Uterus (tissue), 4 donors: Measurements from ENCODE around the gene UBE2H. TPM values are rescaled to one million over a fixed set of nuclear protein-coding genes. Genes with fewer than 3 reads are reported as not detected.

Experiments
- DNase-seq, 2 donors: peaks; one replicate each; pipeline ENCODE4 v3.0.0-alpha.2; 2019 to 2020
- H3K27ac ChIP-seq, 2 donors: fragments of 200-600 bp; sonication (generic); 1 replicate in 1 of 2; 2 replicates in 1 of 2; pipeline ENCODE4 v1.5.1; 2016 to 2018
- H3K27me3 ChIP-seq, 2 donors: fragments of 200-600 bp; sonication (generic); one replicate each; pipeline ENCODE4 v1.5.1; 2018 to 2019; ENCODE audit warnings: control low read depth in 1 of 2
- H3K36me3 ChIP-seq, 2 donors: fragments of 200-600 bp; sonication (generic); one replicate each; pipeline ENCODE4 v1.5.1; 2019; ENCODE audit warnings: control low read depth in 1 of 2
- H3K4me1 ChIP-seq, 2 donors: fragments of 200-600 bp; sonication (generic); one replicate each; pipeline ENCODE4 v1.5.1; 2018 to 2019; ENCODE audit warnings: control low read depth in 1 of 2
- H3K4me3 ChIP-seq, 2 donors: fragments of 200-600 bp; sonication (generic); 1 replicate in 1 of 2; 2 replicates in 1 of 2; pipeline ENCODE4 v1.5.1; 2018 to 2019; ENCODE audit warnings: mild to moderate bottlenecking in 1 of 2
- H3K9me3 ChIP-seq, 2 donors: fragments of 200-600 bp; sonication (generic); one replicate each; pipeline ENCODE4 v1.5.1; 2019; ENCODE audit warnings: control low read depth in 1 of 2
- POLR2A ChIP-seq, 2 donors: fragments of 450-650 bp; IDR thresholded peaks; one replicate each; pipeline ENCODE4 v1.6.1; 2016; ENCODE audit warnings: antibody characterized with exemption in 2 of 2, mild to moderate bottlenecking in 1 of 2, moderate library complexity in 1 of 2
- intact Hi-C: fragments of 100-400 bp; cut with DNase I; formaldehyde crosslinking; loops from one replicate; pipeline ENCODE4 v1.15.1; 2023; ENCODE audit warnings: low total_unique reads
- total RNA-seq, 4 donors: library from RNA; depleted of rRNA in 3 of 4; stranded (reverse); fragments of >200 nt in 3 of 4; gene quantifications; one replicate each; pipeline versions ENCODE4 v1.1.0 to v1.2.4, GENCODE V29; 2014 to 2023
- TF ChIP-seq, protein P1 (sequence below), 4 experiments: fragments of 200-600 bp in 2 of 4; fragments of 450-650 bp in 2 of 4; sonication (generic) in 2 of 4; IDR thresholded peaks; one replicate each; pipeline ENCODE4 v1.5.1; 2016 to 2019; ENCODE audit warnings: antibody characterized with exemption in 4 of 4, mild to moderate bottlenecking in 2 of 4, moderate library complexity in 1 of 4
- donor health status: DM: yes; HTN: yes; CAD: no.

UBE2H gene
- total RNA-seq, 4 donors from 2014 or later: 35.4 to 99.8 (median 53.1) TPM

DNA sequence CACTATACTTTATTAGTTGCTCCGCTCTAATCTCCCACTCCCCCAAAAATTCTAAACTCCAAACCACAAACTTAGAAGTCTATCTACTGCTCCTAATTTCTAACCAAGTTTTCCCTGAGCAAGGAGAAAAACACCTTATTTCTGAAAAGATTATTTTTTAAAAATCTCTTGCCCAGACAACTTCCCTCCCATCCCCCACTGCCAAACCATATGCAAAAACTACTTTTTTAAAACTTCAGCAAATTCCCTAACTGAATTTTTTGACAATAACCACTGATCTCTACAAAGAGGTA is 1.9 kb downstream of the UBE2H start:
- Histone ChIP-seq H3K27me3 (no peaks in the 10 kb centered on the region), H3K36me3 (no peaks in the 10 kb centered on the region), H3K9me3 (no peaks in the 10 kb centered on the region), H3K27ac (peak overlapping the region; percentile 92 to 96), H3K4me3 (peak overlapping the region; percentile 63 to 74), H3K4me1 (peaks cover 5 to 6% of the 10 kb centered on the region in 2 donors)
- DNase-seq: no peak
- intact Hi-C loops: loop anchor here (5.0 kb wide), 1 partner anchor 124 kb away; no protein-coding TSS in a partner anchor
- TF ChIP-seq, protein P1, sequence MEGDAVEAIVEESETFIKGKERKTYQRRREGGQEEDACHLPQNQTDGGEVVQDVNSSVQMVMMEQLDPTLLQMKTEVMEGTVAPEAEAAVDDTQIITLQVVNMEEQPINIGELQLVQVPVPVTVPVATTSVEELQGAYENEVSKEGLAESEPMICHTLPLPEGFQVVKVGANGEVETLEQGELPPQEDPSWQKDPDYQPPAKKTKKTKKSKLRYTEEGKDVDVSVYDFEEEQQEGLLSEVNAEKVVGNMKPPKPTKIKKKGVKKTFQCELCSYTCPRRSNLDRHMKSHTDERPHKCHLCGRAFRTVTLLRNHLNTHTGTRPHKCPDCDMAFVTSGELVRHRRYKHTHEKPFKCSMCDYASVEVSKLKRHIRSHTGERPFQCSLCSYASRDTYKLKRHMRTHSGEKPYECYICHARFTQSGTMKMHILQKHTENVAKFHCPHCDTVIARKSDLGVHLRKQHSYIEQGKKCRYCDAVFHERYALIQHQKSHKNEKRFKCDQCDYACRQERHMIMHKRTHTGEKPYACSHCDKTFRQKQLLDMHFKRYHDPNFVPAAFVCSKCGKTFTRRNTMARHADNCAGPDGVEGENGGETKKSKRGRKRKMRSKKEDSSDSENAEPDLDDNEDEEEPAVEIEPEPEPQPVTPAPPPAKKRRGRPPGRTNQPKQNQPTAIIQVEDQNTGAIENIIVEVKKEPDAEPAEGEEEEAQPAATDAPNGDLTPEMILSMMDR (IDR thresholded peaks at IDR 0.05): no peak
- no peak for TF ChIP-seq POLR2A (IDR thresholded peaks at IDR 0.05)

DNA sequence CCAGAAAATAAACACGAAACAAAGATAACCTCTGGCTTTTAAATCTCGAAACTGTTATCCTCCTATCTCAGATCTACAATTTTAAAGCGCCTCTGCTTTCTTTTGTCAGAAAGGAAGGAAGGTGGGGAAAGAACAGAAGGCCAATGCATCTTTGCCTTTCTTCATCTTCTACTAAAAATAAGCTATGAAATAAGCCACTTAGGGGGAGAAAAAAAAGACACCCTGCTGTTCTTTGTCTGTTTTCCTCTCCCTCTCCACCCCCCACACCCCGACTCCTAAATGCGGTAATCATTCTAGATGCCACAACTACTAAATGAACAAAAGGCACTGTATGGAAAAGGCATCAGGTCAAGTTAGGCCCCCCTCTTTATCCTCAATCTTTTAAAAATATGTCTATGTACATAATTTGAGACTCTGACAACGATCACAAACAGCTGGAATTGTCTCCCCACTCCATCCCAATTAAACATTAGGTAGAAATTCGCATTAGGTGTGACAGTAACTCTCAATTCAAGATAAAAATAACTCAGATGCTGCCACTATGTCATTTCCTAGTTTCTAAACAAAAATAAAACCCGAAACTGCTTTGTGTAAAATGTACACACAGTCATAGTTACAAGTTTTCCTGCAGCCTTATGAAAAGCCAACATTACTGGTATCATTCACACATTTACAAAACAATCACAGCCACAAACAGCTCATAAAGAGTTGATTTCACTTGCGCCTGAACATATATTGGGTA is 2.4 kb downstream of the UBE2H start:
- DNase-seq: peak in 1 of 2 donors; percentile 49
- H3K4me1 ChIP-seq: peaks cover 5 to 6% of the 10 kb centered on the region in 2 donors

DNA sequence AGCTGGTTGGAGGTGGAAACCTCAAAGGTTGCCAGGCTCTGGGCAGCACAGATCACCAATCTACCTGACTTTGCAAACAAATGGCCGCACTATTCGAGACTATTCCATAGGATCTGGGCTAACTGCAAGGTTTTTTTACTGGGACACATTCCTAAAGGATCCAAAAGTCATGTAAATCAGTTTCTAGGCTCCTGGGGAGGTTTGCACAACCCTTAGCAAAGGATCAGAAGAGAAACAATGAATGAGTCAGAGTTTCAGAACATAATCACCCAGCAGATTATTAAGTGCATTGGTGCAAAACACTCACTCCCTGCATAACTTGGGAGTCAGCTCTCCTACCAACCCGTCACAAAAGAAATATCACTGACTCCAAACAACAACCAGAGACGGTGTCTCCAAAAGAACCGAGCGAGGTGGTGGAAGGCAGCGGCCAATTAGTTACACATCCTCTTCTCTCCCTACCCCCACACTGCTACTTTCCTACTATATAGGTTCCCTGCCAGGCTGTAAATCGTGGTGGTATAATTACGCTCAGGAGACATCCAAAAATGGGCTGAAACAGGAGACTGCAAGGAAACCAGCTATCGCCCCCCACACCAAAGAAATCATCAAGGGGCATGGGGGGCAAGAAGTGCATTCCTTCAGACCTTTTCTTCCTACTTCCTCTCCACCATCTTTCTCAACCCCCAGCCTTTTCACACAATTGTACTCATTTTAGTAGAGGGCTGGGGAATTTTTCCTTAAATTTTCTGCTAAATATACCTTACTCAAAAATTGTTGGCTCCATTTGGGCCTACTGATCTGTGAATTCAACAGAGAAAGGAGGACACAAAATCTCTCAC is 3.2 kb downstream of the UBE2H start:
- intact Hi-C loops: loop anchor here (5.0 kb wide), 1 partner anchor 122 kb away; no protein-coding TSS in a partner anchor
- peaks cover 5 to 6% of the 10 kb centered on the region in 2 donors for H3K4me1 ChIP-seq

More for the DNA sequence above, 2.4 kb downstream of the UBE2H start:
- H3K9me3 ChIP-seq: no peaks in the 10 kb centered on the region
- no peaks in the 10 kb centered on the region for H3K36me3 ChIP-seq
- H3K27me3 ChIP-seq: no peaks in the 10 kb centered on the region
- H3K4me3 ChIP-seq: peak overlapping the region; percentile 63 to 74
- TF ChIP-seq, protein P1 (IDR thresholded peaks at IDR 0.05): no peak
- TF ChIP-seq POLR2A (IDR thresholded peaks at IDR 0.05): no peak
- H3K27ac ChIP-seq: peak overlapping the region; percentile 92 to 96
- intact Hi-C loops: loop anchor here (5.0 kb wide), 1 partner anchor 123 kb away; no protein-coding TSS in a partner anchor

DNA sequence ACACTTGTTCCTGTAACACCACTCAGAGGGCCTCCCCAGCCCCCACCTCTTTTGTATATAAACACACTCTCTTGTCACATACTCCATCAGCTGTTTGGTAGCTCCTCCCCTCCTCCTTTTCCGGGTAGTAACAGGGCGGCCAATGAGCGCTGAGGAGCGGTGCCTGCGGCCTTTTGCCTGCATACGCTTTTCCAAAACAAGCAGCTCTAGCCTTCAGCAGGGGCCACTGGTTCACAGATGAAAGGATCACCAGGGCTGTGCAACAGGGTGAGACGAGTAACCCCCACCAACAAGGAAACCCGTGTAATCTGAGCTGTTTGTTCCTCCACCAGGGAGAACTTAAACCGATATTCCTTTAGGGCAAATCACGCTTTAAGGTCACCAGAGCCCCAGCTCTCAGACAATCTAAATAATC is 3.9 kb downstream of the UBE2H start:
- H3K36me3 ChIP-seq: no peaks in the 10 kb centered on the region
- H3K4me1 ChIP-seq: peaks cover 5 to 6% of the 10 kb centered on the region in 2 donors
- DNase-seq: peak; percentile 78 to 89
- H3K9me3 ChIP-seq: no peaks in the 10 kb centered on the region
- peak overlapping the region; percentile 92 to 96 for H3K27ac ChIP-seq
- intact Hi-C loops: no loop called here
- H3K4me3 ChIP-seq: peak overlapping the region; percentile 63 to 74
- H3K27me3 ChIP-seq: no peaks in the 10 kb centered on the region
- peak; percentile 12 to 88 for TF ChIP-seq POLR2A (IDR thresholded peaks at IDR 0.05)
- TF ChIP-seq, protein P1 (IDR thresholded peaks at IDR 0.05): no peak

More for the DNA sequence above, 3.2 kb downstream of the UBE2H start:
- Histone ChIP-seq H3K27me3 (no peaks in the 10 kb centered on the region), H3K9me3 (no peaks in the 10 kb centered on the region), H3K36me3 (no peaks in the 10 kb centered on the region), H3K4me3 (peak overlapping the region; percentile 63 to 74), H3K27ac (peak overlapping the region; percentile 92 to 96)
- DNase-seq: peak in 1 of 2 donors; percentile 68
- TF ChIP-seq POLR2A (IDR thresholded peaks at IDR 0.05): peak in 1 of 2 donors; percentile 34
- TF ChIP-seq, protein P1 (IDR thresholded peaks at IDR 0.05): no peak
